Parathyroid adenoma (tissue), 2 donors: ENCODE results near the gene SKOR1.

Experiments used
- H2AFZ ChIP-seq: fragments of 300-600 bp; sonication (generic); one replicate; pipeline ENCODE4 v1.7.0; 2017; ENCODE audit warnings: antibody characterized with exemption, mild to moderate bottlenecking
- H3K27ac ChIP-seq: fragments of 300-600 bp; sonication (generic); one replicate; pipeline ENCODE4 v1.7.0; 2017
- H3K27me3 ChIP-seq: fragments of 300-600 bp; sonication (generic); one replicate; pipeline ENCODE4 v1.7.0; 2017; ENCODE audit warnings: low read length; ENCODE audit not compliant: control insufficient read depth, insufficient read depth
- H3K36me3 ChIP-seq: fragments of 300-600 bp; sonication (generic); one replicate; pipeline ENCODE4 v1.7.0; 2017; ENCODE audit warnings: low read length; ENCODE audit not compliant: control insufficient read depth, insufficient read depth
- H3K4me1 ChIP-seq: fragments of 300-600 bp; sonication (generic); one replicate; pipeline ENCODE4 v1.7.0; 2017; ENCODE audit warnings: control low read depth
- H3K4me2 ChIP-seq: fragments of 300-600 bp; sonication (generic); one replicate; pipeline ENCODE4 v1.7.0; 2017; ENCODE audit warnings: low read length
- H3K4me3 ChIP-seq: fragments of 300-600 bp; sonication (generic); one replicate; pipeline ENCODE4 v1.7.0; 2017; ENCODE audit warnings: low read depth, low read length
- H3K79me2 ChIP-seq: fragments of 300-600 bp; sonication (generic); one replicate; pipeline ENCODE4 v1.7.0; 2017; ENCODE audit warnings: control low read depth
- H3K9ac ChIP-seq: fragments of 300-600 bp; sonication (generic); one replicate; pipeline ENCODE4 v1.7.0; 2017; ENCODE audit warnings: mild to moderate bottlenecking
- H3K9me3 ChIP-seq: fragments of 300-600 bp; sonication (generic); one replicate; pipeline ENCODE4 v1.7.0; 2017; ENCODE audit warnings: low read length; ENCODE audit not compliant: control insufficient read depth
- CTCF ChIP-seq: fragments of 300-600 bp; sonication (generic); IDR thresholded peaks from one replicate; pipeline ENCODE4 v1.7.0; 2017; ENCODE audit warnings: antibody characterized with exemption, mild to moderate bottlenecking
- donor health status: primary hyperparathyroidism.

The SKOR1 gene

GRCh38 chr15:67807836-67808235, 17.5 kb upstream of the SKOR1 start:
- no peak overlapping the region for H3K27ac ChIP-seq
- no peak for TF ChIP-seq CTCF
- H3K36me3 ChIP-seq = no peaks in the 10 kb centered on the region
- no peak overlapping the region for H3K9ac ChIP-seq
- no peak overlapping the region for H3K4me2 ChIP-seq
- H2AFZ ChIP-seq = no peak overlapping the region
- peaks cover 18% of the 10 kb centered on the region for H3K4me1 ChIP-seq
- H3K79me2 ChIP-seq = no peaks in the 10 kb centered on the region
- no peaks in the 10 kb centered on the region for H3K27me3 ChIP-seq
- H3K4me3 ChIP-seq = no peak overlapping the region
- no peaks in the 10 kb centered on the region for H3K9me3 ChIP-seq

- Histone ChIP-seq H2AFZ (no peak overlapping the region), H3K9ac (no peak overlapping the region), H3K36me3 (no peaks in the 10 kb centered on the region), H3K79me2 (no peaks in the 10 kb centered on the region), H3K4me1 (peaks cover 15% of the 10 kb centered on the region), H3K4me3 (no peak overlapping the region), H3K27me3 (no peaks in the 10 kb centered on the region), H3K9me3 (no peaks in the 10 kb centered on the region), H3K27ac (no peak overlapping the region), H3K4me2 (no peak overlapping the region)
- no peak for TF ChIP-seq CTCF
Observed at GRCh38 chr15:67808821-67809220, 16.5 kb upstream of the SKOR1 start.

GRCh38 chr15:67809441-67809840, 15.9 kb upstream of the SKOR1 start:
- Histone ChIP-seq H3K4me3 (no peak overlapping the region), H3K9me3 (no peaks in the 10 kb centered on the region), H3K36me3 (no peaks in the 10 kb centered on the region), H3K9ac (no peak overlapping the region), H3K4me2 (no peak overlapping the region), H2AFZ (no peak overlapping the region), H3K79me2 (no peaks in the 10 kb centered on the region), H3K27me3 (no peaks in the 10 kb centered on the region), H3K4me1 (peaks cover 9% of the 10 kb centered on the region), H3K27ac (no peak overlapping the region)
- TF ChIP-seq CTCF = no peak

GRCh38 chr15:67809866-67810265, 15.4 kb upstream of the SKOR1 start:
- Histone ChIP-seq H3K4me2 (no peak overlapping the region), H3K9me3 (no peaks in the 10 kb centered on the region), H3K4me1 (peaks cover 5% of the 10 kb centered on the region), H3K27me3 (no peaks in the 10 kb centered on the region), H3K4me3 (no peak overlapping the region), H3K36me3 (no peaks in the 10 kb centered on the region), H3K9ac (no peak overlapping the region), H2AFZ (no peak overlapping the region), H3K27ac (no peak overlapping the region), H3K79me2 (no peaks in the 10 kb centered on the region)
- TF ChIP-seq CTCF = no peak

- Histone ChIP-seq H3K9ac (no peak overlapping the region), H3K79me2 (no peaks in the 10 kb centered on the region), H2AFZ (no peak overlapping the region), H3K36me3 (no peaks in the 10 kb centered on the region), H3K4me1 (no peaks in the 10 kb centered on the region), H3K9me3 (no peaks in the 10 kb centered on the region), H3K27me3 (no peaks in the 10 kb centered on the region), H3K27ac (no peak overlapping the region), H3K4me3 (no peak overlapping the region), H3K4me2 (no peak overlapping the region)
- no peak for TF ChIP-seq CTCF
Observed at GRCh38 chr15:67812241-67812644, 13.1 kb upstream of the SKOR1 start.
